Right renal cortex interstitium (tissue), 3 donors: ENCODE data around the gene RASGRF1. TPM values are rescaled to one million over a fixed set of nuclear protein-coding genes. Genes with fewer than 3 reads are reported as not detected.

Experiments used
- DNase-seq, 3 donors: peaks; one replicate each; pipeline ENCODE4 v3.0.0-alpha.2; 2013; ENCODE audit warnings: low read depth in 3 of 3, low spot score in 2 of 3
- polyA plus RNA-seq, 3 donors: library from polyadenylated mRNA; unstranded; fragments of 120-200 nt; gene quantifications; one replicate each; pipeline ENCODE4 v1.2.1, GENCODE V29; 2013; ENCODE audit not compliant: insufficient read length in 3 of 3

Gene RASGRF1
- polyA plus RNA-seq, 3 donors, result 0.21 to 0.82 (median 0.43) TPM

DNA sequence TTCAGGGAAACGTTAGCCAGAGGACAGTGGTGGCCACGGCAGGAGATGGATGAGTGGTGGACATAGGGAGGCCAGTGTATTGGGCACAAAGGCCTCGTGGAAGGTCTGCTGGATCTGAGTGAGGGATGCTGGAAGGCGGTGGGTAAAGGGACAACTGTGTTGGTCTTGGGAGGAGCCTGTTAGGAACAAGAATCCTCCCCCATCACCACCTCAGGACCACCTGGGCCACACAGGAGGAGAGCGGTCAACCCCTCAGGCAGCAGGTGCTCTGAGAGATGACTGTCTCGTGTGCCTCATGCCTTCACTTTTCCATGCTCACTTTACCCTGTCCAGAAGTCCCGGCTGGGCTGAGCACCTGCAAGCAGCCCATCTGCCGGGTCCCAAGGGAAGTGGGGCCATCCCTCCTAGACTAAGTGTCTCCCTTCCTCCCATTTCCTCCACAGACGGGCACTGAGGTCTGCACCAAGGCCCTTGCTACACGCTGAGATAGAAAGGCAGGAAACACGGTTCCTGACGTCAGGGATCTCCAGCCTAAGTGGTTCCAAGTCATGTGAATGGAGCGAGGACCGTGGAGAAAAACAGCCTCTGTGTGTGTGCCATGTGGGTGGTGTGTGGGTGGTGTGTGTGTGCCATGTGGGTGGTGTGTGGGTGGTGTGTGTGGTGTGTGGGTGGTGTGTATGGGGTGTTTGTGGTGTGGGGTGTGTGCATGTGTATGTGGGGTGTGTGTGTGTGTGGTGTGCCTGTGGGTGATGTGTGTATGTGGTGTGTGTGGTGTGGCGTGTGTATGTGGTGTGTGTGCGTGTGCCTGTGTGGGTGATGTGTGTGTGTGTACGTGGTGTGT lies 97.9 kb downstream of the RASGRF1 start:
- no peak for DNase-seq

DNA sequence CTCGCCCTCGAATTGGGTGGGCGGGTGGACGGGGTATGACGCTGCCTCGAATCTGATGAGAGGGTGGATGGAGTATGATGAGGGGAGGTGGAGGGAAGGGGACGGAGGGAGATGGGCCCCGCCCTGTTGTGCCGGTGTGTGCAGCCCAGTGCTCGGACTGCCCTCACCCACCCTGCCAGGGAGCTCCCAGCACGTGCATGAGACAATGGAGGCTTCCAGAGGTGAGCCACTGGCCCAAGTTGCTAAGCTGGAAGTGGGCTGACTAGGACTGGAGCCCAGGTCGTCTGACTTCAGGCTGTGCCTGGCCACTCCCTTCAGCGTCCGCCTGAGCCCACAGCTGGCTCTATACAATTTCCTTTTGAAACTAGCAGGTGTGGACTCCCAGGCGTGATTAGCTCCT lies 98.7 kb downstream of the RASGRF1 start:
- no peak for DNase-seq

GRCh38 chr15:78991476-78991875 lies 99.1 kb downstream of the RASGRF1 start:
- DNase-seq, result no peak

DNA sequence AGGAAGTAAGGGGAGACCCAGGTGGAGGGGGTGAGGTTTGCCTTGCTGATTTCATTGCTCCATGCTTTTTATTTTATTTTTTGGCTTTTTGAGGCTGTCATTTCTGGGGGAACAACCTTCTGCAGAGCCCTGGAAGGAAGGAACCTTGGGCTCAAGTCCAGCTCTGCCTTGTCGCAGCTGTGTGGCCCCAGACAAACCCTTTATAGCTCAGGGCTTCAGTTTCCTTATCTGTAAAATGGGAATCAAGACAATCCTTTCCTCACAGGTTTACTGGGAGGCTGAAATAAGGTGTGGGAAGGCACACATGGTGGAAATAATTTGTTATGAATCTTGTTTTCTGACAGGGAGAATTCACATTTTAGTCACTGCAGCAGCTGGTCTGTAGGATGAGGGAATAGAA lies 100.3 kb downstream of the RASGRF1 start:
- no peak for DNase-seq

GRCh38 chr15:78989701-78990240 lies 100.8 kb downstream of the RASGRF1 start:
- DNase-seq, result no peak

DNA sequence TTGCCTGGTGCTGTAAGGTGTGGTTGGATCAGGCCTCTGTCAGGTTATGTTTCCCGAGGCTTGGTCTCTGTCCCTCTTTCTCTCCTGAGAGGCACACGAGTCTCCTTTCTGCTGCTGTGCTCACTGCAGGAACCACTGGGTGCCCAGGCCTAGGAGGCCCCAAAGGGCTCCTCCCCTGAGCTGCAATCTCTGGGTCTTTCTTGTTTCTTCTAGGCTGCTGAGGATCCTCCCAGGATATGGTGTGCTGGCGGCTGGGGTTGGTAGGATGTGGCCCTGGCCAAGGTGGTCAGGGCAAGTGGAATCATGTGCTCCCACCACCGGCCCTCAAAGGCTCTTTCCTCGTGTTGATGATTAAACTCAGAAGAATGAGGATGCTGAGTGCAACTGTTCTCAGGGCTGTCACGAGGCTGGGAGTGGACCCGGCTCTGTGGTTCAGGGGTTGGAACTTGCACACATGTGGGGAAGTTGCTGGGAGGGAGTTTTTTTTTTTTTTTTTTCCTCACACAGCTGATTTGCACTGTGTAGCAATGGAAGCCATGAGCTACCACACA lies 102.1 kb downstream of the RASGRF1 start:
- peak in 2 of 3 donors; percentile 31 to 56 for DNase-seq

DNA sequence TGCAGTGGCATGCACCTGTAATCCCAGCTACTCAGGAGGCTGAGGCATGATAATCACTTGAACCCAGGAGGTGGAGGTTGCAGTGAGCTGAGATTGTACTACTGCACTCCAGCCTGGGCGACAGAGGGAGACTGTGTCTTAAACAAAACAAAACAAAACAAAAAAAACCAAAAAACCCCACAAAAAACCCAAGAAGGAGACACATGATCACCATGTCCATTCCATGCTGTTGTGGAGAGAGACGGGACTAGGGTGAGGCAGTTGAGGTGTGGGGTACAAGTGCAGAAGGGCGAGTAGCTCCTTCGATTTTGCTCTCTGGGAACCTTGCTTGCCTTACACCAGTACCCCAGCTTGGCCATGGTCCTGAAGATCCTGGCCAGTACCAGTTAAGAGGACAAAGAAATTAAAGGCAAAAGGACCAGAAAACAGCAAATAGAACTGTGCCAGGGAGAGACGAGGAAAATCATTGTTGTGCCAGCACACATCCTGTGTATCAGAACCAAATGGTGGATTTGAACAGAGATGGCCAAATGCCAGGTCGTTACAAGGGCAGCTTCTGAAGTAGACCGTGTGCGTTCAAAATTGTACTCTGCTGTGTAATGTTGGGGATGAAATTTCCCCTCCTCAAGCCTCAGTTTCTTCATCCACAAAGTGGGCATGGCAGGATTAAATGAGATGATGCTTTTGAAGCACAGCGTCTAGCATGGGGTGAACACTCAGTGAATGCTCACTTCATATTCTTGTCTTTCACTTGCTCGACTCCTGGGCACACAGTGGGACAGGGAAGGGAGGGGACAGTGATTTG lies 102.8 kb downstream of the RASGRF1 start:
- DNase-seq, result no peak

DNA sequence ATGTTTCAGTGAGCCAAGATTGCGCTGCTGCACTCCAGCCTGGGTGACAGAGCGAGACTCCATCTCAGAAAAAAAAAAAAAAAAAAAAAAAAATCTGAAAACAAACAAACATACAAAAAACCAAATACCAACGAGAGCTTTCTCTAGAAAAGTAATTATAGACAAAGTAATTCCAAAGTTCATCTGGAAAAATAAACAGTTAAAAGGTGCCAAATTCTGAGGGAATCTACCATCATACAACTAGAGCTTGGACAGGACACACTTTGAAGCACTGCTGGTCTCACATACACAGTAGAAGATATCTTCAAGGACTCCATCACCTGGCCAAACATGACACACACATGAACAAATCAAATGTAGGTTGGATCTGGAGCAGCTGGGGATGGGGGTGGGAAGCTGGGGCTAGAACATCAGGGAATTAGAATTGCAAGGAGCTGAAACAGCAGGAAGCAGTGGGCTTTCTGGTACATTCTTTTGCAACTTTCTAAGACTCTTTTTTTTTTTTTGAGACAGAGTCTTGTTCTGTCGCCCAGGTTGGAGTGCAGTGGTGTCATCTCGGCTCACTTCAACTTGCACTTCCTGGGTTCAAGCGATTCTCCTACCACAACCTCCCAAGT lies 104.6 kb downstream of the RASGRF1 start:
- no peak for DNase-seq

GRCh38 chr15:78984041-78984440 lies 106.5 kb downstream of the RASGRF1 start:
- DNase-seq, result no peak

GRCh38 chr15:78983146-78983918 lies 107.2 kb downstream of the RASGRF1 start:
- DNase-seq, result no peak

GRCh38 chr15:78982736-78983135 lies 107.8 kb downstream of the RASGRF1 start:
- no peak for DNase-seq

DNA sequence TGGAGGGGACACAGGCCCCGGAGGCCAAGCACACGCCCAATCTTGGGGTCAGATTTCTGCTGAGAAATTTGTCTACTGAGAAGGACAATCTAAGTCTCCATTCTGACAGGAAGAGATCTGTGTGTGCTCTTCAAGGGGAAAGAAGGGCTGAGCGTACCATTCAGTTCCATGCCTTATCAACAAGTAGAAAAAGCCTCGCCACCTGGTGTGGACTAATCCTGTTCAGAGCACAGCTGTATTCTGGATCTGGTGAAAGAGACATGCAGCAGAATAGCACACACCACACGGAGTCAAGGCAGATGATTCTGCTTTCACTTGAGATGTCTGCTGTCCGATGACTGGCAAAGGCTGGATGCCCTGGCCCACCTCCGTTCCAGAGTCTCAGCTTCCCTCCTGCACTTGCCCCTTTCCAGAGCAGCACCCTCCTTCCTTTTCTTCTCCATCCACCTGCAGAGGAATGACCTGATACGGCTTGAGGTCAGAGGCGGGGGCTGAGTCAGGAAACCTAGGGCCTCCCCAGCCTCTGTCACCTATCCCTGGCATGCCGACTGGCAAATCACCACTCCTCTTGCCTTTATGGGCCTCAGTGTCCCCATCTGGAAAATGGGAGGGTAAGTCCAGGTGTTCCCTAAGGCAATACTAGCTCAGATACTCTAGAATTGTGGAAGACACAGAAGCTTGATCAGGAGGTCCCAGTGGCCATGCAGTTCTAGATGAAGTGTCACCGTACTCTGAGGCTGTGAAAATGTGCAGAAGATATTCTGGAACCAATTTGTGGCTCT lies 108.9 kb downstream of the RASGRF1 start:
- DNase-seq, result no peak

- peak in 1 of 3 donors; percentile 32 for DNase-seq
Measured at GRCh38 chr15:78979456-78980320, 110.9 kb downstream of the RASGRF1 start.

DNA sequence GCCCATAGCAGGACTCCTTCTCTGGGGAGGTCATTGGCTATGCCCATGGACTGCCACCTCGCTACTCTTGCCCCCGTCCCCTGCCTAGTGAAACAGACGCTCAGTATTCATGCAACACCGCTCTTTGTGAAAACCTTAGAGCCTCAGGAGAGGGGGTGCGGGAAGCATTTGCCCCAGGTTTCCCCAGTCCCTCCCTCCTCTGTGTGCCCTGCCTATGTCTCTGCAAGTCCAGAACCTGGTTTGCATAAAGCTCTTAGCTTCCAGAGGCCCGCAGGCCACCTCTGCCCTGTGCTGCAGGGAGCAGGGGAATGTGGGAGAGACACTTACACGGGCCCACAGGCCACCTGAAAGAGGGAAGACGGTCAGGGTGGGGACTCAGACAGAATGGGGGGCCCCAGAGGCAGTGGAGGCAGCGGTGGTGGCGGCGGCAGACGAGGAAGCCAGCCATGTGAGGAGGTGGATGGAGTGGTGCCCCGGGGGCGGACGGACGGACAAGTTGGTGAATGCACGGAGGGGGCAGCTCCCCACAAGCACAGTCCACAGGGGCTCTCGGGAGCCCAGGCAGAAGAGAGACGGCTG lies 111.9 kb downstream of the RASGRF1 start:
- DNase-seq, result no peak

DNA sequence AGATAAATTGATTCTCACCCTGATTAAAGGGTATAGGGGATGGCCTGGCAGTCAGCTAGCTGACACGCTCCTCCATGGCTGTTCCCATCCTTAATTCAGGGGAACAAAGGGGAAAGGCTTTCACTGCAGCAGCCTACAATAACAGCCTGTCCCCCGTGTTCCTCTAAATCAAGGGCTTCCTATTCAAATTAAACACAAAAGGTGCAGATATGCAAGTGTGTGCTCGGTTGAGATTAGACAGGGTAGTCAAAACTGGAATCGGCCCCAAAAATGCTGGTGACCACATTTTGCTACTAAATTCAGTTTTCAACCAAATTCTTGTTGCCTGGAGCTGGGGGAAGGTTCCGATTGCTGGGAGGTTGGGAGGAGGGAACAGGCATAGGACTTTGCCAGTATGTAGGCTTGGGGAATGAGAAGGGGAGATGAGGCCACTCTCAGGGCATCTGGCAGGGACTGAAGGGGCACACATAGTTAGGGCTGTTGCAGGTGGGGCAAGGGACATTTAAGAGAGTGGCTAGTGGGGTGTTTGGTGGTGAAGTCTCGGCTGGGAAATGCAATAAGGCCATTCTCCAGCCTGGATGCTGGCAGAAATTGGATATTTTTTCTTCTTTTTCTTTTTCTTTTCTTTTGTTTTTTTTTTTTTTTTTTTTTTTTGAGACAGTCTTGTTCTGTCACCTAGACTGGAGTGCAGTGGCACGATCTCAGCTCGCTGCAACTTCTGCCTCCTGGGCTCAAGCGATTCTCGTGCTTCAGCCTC lies 112.8 kb downstream of the RASGRF1 start:
- DNase-seq, result no peak

- DNase-seq, result no peak
Measured at GRCh38 chr15:78977091-78977571, 113.4 kb downstream of the RASGRF1 start.

- no peak for DNase-seq
Measured at GRCh38 chr15:78976691-78977090, 113.9 kb downstream of the RASGRF1 start.
